Measurements from ENCODE around the gene SETD3. TPM values are rescaled to one million over a fixed set of nuclear protein-coding genes. Genes with fewer than 3 reads are reported as not detected.

Gene SETD3
- total RNA-seq, 4 donors from 2014 or later: 29.1 to 65.4 (median 36.3) TPM

GRCh38 chr14:99356031-99356608, 124.5 kb downstream of the SETD3 start:
- no peak overlapping the region for H3K4me3 ChIP-seq
- TF ChIP-seq POLR2A (IDR thresholded peaks at IDR 0.05) (no peak), CTCF (IDR thresholded peaks at IDR 0.05) (no peak)
- no peaks in the 10 kb centered on the region for H3K4me1 ChIP-seq
- peaks cover 0 to 16% (median 0%) of the 10 kb centered on the region in 4 donors for H3K27me3 ChIP-seq
- no peak for DNase-seq
- no peaks in the 10 kb centered on the region for H3K36me3 ChIP-seq
- H3K9me3 ChIP-seq: no peaks in the 10 kb centered on the region
- intact Hi-C loops (cut with DNase I): no loop called here
- no peak overlapping the region for H3K27ac ChIP-seq
- WGBS, 2 donors: 81 to 87% methylated on average over 15 of the region's 15 CpGs

GRCh38 chr14:99354166-99354875, 126.3 kb downstream of the SETD3 start:
- Histone ChIP-seq H3K4me3 (no peak overlapping the region), H3K4me1 (no peaks in the 10 kb centered on the region), H3K36me3 (no peaks in the 10 kb centered on the region), H3K27me3 (peaks cover 0 to 19% (median 0%) of the 10 kb centered on the region in 4 donors), H3K27ac (no peak overlapping the region), H3K9me3 (no peaks in the 10 kb centered on the region)
- intact Hi-C loops (cut with DNase I): no loop called here
- WGBS, 2 donors: 56 to 60% methylated on average over 1 to 4 of the region's 7 CpGs
- TF ChIP-seq POLR2A (IDR thresholded peaks at IDR 0.05) (no peak), CTCF (IDR thresholded peaks at IDR 0.05) (no peak)
- no peak for DNase-seq

GRCh38 chr14:99352688-99353280, 127.9 kb downstream of the SETD3 start:
- no peak for DNase-seq
- no peak for TF ChIP-seq POLR2A (IDR thresholded peaks at IDR 0.05)
- TF ChIP-seq CTCF (IDR thresholded peaks at IDR 0.05): no peak
- intact Hi-C loops (cut with DNase I): no loop called here
- WGBS, 2 donors: 86 to 95% methylated on average over 11 to 24 of the region's 26 CpGs
- Histone ChIP-seq H3K4me3 (no peak overlapping the region), H3K27me3 (peaks cover 0 to 19% (median 0%) of the 10 kb centered on the region in 4 donors), H3K36me3 (no peaks in the 10 kb centered on the region), H3K9me3 (no peaks in the 10 kb centered on the region), H3K27ac (no peak overlapping the region), H3K4me1 (no peaks in the 10 kb centered on the region)

GRCh38 chr14:99351166-99352007, 129.3 kb downstream of the SETD3 start:
- Histone ChIP-seq H3K27ac (no peak overlapping the region), H3K4me3 (no peak overlapping the region), H3K36me3 (no peaks in the 10 kb centered on the region), H3K4me1 (no peaks in the 10 kb centered on the region), H3K27me3 (peaks cover 0 to 30% (median 0%) of the 10 kb centered on the region in 4 donors), H3K9me3 (no peaks in the 10 kb centered on the region)
- intact Hi-C loops (cut with DNase I): no loop called here
- TF ChIP-seq POLR2A (IDR thresholded peaks at IDR 0.05): no peak
- no peak for TF ChIP-seq CTCF (IDR thresholded peaks at IDR 0.05)
- no peak for DNase-seq
- WGBS, 2 donors: 46 to 52% methylated on average over 12 of the region's 14 CpGs
